B cell (primary cell): ENCODE measurements around the gene MYOM1.

Experiments used
- EZH2 ChIP-seq: IDR thresholded peaks from 2 replicates; pipeline ENCODE4 v1.6.1; 2012; ENCODE audit warnings: borderline replicate concordance, low read depth, mild to moderate bottlenecking, moderate library complexity, low read length; ENCODE audit not compliant: insufficient read depth, poor library complexity, severe bottlenecking
- TF ChIP-seq, protein P1 (sequence below): fragments of 200-600 bp; IDR thresholded peaks from one replicate; pipeline ENCODE4 v1.8.0; 2022; ENCODE audit warnings: antibody characterized with exemption, mild to moderate bottlenecking

GRCh38 chr18:3110034-3110752, 109.6 kb downstream of the MYOM1 start:
- TF ChIP-seq, protein P1, sequence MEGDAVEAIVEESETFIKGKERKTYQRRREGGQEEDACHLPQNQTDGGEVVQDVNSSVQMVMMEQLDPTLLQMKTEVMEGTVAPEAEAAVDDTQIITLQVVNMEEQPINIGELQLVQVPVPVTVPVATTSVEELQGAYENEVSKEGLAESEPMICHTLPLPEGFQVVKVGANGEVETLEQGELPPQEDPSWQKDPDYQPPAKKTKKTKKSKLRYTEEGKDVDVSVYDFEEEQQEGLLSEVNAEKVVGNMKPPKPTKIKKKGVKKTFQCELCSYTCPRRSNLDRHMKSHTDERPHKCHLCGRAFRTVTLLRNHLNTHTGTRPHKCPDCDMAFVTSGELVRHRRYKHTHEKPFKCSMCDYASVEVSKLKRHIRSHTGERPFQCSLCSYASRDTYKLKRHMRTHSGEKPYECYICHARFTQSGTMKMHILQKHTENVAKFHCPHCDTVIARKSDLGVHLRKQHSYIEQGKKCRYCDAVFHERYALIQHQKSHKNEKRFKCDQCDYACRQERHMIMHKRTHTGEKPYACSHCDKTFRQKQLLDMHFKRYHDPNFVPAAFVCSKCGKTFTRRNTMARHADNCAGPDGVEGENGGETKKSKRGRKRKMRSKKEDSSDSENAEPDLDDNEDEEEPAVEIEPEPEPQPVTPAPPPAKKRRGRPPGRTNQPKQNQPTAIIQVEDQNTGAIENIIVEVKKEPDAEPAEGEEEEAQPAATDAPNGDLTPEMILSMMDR = no peak
- TF ChIP-seq EZH2 = no peak
